HFFc6 (cell line): ENCODE measurements around the gene BPI. TPM values are rescaled to one million over a fixed set of nuclear protein-coding genes. Genes with fewer than 3 reads are reported as not detected.
A peak's percentile ranks its signal among the peaks of the same experiment; 100 is the strongest.

Experiments
- DNase-seq: peaks from one replicate; pipeline ENCODE4 v3.0.0-alpha.2; 2018
- H3K27ac Mint-ChIP-seq: 2 replicates; pipeline ENCODE4 v1.8.0; 2020; ENCODE audit warnings: mild to moderate bottlenecking, mixed read lengths
- H3K27me3 Mint-ChIP-seq: 2 replicates; pipeline ENCODE4 v1.8.0; 2021; ENCODE audit warnings: mild to moderate bottlenecking, moderate library complexity, mixed read lengths; ENCODE audit not compliant: insufficient read depth
- H3K36me3 Mint-ChIP-seq: 2 replicates; pipeline ENCODE4 v1.8.0; 2021; ENCODE audit warnings: low read depth, mixed read lengths
- H3K4me1 Mint-ChIP-seq: 2 replicates; pipeline ENCODE4 v1.8.0; 2020; ENCODE audit warnings: low read depth, mixed read lengths
- H3K4me3 Mint-ChIP-seq: 2 replicates; pipeline ENCODE4 v1.8.0; 2020; ENCODE audit warnings: mild to moderate bottlenecking, moderate library complexity, mixed read lengths
- H3K9me3 Mint-ChIP-seq: 2 replicates; pipeline ENCODE4 v1.8.0; 2020; ENCODE audit warnings: mild to moderate bottlenecking, mixed read lengths
- CTCF ChIP-seq: fragments of 200-600 bp; sonication (generic); IDR thresholded peaks from 2 replicates; pipeline ENCODE4 v1.5.0; 2021; ENCODE audit warnings: antibody characterized with exemption, mild to moderate bottlenecking
- total RNA-seq, 6 experiments: library from RNA; stranded (reverse); fragmentation: NEBNext Ultra II Directional; extraction: Animal tissue kit (Norgen Biotek cat#: 25700); gene quantifications; 2 replicates in 1 of 6; 3 replicates in 5 of 6; pipeline ENCODE4 v1.2.3, GENCODE V29; 2021

The BPI gene
- total RNA-seq, 6 experiments from 2014 or later, result not detected

- peaks cover 5% of the 10 kb centered on the region for H3K4me1 Mint-ChIP-seq
- no peak for TF ChIP-seq CTCF
- H3K36me3 Mint-ChIP-seq, result no peaks in the 10 kb centered on the region
- H3K27ac Mint-ChIP-seq, result no peak overlapping the region
- no peaks in the 10 kb centered on the region for H3K9me3 Mint-ChIP-seq
- DNase-seq, result no peak
- H3K4me3 Mint-ChIP-seq, result no peak overlapping the region
- H3K27me3 Mint-ChIP-seq, result peaks cover 30% of the 10 kb centered on the region
Observed at GRCh38 chr20:38316341-38316740, 12.4 kb downstream of the BPI start.

- no peaks in the 10 kb centered on the region for H3K9me3 Mint-ChIP-seq
- peaks cover 6% of the 10 kb centered on the region; the same call in 1 of the 2 replicates for H3K4me1 Mint-ChIP-seq
- no peak overlapping the region for H3K4me3 Mint-ChIP-seq
- H3K27me3 Mint-ChIP-seq, result peaks cover 25% of the 10 kb centered on the region
- H3K36me3 Mint-ChIP-seq, result no peaks in the 10 kb centered on the region
- no peak for DNase-seq
- no peak overlapping the region for H3K27ac Mint-ChIP-seq
- TF ChIP-seq CTCF, result no peak
Observed at GRCh38 chr20:38317422-38317821, 13.5 kb downstream of the BPI start.

GRCh38 chr20:38320221-38320620 is 16.3 kb downstream of the BPI start:
- Mint-ChIP-seq H3K27ac (no peak overlapping the region), H3K36me3 (no peaks in the 10 kb centered on the region), H3K4me1 (peaks cover 6% of the 10 kb centered on the region; the same call in 1 of the 2 replicates), H3K9me3 (no peaks in the 10 kb centered on the region), H3K27me3 (peaks cover 25% of the 10 kb centered on the region), H3K4me3 (no peak overlapping the region)
- DNase-seq, result no peak
- no peak for TF ChIP-seq CTCF

GRCh38 chr20:38321959-38322598 is 18.1 kb downstream of the BPI start:
- H3K4me1 Mint-ChIP-seq, result peaks cover 6% of the 10 kb centered on the region; the same call in 1 of the 2 replicates
- TF ChIP-seq CTCF, result peak; percentile 91
- H3K4me3 Mint-ChIP-seq, result no peak overlapping the region
- DNase-seq, result peak; percentile 58
- H3K27ac Mint-ChIP-seq, result no peak overlapping the region
- no peaks in the 10 kb centered on the region for H3K9me3 Mint-ChIP-seq
- H3K36me3 Mint-ChIP-seq, result no peaks in the 10 kb centered on the region
- peaks cover 20% of the 10 kb centered on the region for H3K27me3 Mint-ChIP-seq

- Mint-ChIP-seq H3K27ac (no peak overlapping the region), H3K4me1 (peaks cover 6% of the 10 kb centered on the region; the same call in 1 of the 2 replicates), H3K27me3 (peaks cover 21% of the 10 kb centered on the region)
Observed at GRCh38 chr20:38324159-38324558, 20.2 kb downstream of the BPI start.

More at GRCh38 chr20:38324159-38324558, 20.2 kb downstream of the BPI start:
- TF ChIP-seq CTCF, result no peak
- Mint-ChIP-seq H3K9me3 (no peaks in the 10 kb centered on the region), H3K4me3 (no peak overlapping the region), H3K36me3 (no peaks in the 10 kb centered on the region)
- DNase-seq, result no peak
